Activated CD4-positive, alpha-beta T cell treated with anti-CD3 and anti-CD28 coated beads, Interleukin-2, amount 50 U/mL, for 24 hours (primary cell): ENCODE measurements around the gene MYRIP.

ENCODE experiments used
- DNase-seq, 2 donors: peaks; one replicate each; pipeline ENCODE4 v3.0.0-alpha.2; 2020; ENCODE audit warnings: low read depth in 1 of 2, low spot score in 1 of 2

Gene MYRIP

DNA sequence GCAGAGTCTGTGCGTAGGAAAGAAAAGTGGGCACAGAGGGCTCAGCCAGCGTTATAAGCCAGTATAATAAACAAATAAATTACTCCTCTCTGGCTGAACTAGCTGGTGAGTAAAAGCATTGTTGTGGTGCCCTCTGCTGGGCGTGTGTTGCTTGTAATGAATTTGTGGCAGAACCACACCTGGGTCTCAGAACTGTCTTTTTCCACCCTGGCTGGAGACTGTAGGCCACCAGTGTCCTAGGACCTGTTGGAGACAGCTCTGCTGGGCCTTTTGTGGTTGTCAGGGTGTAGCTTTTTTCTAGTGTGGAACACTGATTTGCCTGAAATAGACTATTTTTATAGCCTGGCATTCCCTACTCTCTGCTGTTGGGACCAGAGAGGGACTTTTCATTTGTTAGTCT is 369.6 kb downstream of the MYRIP start:
- DNase-seq = peak; percentile 26 to 30

DNA sequence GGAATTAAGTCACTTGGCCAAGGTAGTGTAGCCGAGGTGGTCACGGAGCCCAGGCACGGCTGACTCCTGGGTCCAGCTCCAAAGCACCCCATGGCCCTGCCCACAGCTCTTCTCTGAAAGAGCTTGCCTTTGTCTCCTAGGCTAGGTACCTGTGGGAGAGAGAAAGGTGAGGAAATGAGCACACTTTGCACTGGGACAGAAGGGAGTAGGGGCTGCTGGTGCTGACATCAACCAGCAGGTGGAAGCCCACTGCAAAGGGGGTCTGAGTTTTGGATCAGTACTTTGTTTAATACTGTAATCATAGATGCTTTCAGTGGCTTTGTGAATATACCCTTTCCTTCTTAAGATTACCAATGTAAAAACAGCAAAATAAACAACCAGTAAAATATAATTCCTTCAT is 371.8 kb downstream of the MYRIP start:
- DNase-seq = no peak

DNA sequence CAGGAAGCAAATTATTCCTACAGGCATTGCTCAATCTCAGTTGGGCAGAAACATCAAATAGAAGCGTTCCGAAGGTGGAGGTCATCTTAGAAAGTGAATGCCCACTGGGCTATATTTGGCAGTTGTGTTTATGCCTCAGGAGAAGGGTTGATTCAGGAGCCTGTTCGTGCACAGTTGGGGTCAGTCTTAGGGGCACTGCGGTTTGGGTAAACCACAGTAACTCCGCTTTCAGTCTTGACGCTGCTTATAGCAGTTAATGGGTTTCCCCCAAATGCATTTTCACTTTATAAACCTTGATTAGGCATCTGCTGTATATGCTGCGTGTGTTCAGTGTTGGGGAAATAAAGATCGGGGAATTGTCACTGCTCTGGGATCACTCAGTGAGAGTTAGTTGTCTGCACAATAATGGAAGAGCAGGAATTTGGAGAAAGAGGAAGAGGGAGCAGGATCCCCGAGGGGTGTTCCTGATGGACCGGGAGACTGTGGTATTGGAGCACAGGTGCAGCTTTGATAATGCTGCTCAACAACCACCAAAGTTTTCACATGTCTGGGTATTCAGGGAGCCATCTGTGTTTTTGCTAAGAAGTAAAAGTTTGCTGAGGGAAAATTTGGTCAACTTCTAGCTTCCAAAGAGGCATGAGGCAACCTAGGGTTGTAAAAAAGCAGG is 375.8 kb downstream of the MYRIP start:
- DNase-seq = no peak

DNA sequence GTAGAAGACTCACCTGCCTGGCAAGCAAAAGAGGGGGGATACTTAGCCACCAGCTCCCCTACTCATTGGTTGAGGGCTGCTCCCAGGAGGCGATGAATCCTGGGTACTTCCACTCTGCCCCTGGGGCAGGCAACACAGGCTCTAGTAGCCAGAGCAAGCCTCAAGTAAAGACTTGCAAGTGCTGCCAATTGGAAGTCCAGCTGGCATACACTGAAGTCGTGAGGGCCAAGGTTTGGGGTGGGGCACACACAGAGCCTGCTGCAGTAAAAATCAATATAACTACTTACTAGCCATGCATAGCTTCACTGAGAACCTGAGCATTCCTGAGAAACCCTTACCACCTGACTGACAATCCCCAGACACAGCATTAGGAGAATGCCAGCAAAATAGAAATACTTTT is 377.1 kb downstream of the MYRIP start:
- no peak for DNase-seq

DNA sequence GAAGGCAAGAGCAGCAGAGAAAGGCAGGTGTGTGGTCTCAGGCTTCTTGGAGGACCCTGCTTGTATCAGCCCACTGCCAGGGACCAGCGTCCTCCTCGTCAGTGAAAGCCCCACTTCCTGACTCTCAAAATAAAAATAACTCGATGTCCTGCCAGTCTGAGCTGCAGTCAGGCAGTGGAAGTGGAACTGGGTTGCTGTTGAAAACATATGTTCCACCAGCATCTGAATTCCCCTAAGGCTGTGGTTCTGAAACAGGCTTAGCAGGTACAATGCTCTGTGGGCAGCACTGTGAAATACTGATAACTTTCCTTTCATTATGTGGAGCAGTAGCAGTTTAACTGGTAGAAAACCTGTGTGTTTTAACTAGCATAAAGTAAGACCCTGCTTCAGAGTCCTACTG is 378.5 kb downstream of the MYRIP start:
- no peak for DNase-seq

DNA sequence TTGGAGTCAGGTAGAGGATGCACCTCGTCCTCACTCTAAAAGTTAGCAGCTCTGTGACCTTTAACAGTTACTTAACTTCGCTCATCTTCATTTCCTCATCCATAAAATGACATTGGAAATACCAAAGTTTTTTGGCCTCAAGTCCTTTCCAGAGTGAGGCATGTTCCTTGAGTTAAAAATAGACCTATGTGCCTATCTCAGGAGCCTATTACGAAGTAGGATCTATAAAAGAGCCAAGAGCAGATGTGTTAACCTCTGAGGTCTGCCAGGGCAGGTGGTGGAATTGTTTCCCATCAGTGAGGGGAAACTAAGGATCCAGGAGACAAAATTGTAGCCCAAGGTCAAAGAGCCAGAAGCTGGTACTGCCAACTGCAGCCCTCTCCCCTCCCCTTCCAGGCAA is 379.7 kb downstream of the MYRIP start:
- DNase-seq = no peak

DNA sequence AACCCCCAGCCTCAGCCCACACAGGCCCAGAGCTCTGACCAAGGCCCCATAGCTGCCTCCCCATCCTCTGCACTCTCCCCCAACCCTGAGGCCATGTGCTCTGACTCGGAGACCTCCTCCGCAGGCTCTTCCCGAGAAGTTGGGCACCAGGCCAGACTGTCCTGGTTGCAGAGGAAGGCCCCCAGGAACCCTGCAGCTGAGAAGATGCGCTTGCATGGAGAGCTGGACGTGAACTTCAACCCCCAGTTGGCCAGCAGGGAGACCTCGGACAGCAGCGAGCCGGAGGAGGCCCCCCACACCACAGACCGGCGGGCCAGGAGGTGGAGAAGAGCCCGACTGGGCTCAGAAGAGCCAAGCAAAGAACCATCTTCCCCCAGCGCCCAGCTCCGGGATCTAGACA is 380.6 kb downstream of the MYRIP start:
- DNase-seq = no peak

DNA sequence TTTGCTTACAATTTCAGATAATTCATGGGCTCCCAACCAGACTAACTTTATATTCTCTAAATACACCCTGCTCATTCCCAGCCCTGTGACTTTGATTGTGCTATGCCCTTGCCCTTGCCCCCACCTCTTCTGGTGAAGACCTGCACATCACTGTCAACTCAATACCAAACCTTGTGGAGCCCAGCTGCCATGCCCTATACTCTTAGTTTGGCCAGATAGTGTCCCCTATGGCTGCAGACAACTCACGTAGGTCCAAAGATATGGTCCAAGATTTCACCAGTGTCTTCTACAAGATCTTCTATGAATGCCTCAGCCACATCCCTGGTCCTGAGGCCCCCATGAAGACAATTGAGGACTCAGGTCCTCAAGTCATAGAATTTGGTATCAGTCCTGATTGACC is 381.8 kb downstream of the MYRIP start:
- no peak for DNase-seq

DNA sequence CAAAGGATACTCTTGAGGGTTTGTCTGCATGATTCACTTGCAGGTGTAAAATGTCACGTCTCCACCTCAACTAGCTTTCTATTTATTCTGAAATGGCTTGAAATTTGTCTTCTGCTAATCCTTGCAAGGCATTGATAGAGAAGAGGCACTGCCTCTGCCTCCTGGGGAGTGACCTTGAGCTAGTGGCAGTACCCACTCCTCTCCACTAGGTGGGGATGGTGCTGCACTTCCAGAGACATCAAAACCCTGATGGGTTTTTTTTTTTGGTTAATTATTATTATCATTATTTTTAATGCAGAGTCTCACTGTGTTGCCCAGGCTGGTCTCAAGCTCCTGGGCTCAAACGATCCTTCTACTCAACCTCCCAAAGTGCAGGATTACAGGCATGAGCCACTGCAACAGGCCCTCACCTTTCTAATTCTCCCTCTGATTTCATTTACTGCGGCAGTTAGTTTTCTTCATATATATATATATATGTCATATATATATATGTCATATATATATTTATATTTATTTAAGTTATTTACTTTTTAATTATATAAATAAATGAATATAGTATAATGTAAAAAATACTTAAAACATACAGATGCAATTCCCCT is 382.5 kb downstream of the MYRIP start:
- DNase-seq = peak; percentile 9 to 40

DNA sequence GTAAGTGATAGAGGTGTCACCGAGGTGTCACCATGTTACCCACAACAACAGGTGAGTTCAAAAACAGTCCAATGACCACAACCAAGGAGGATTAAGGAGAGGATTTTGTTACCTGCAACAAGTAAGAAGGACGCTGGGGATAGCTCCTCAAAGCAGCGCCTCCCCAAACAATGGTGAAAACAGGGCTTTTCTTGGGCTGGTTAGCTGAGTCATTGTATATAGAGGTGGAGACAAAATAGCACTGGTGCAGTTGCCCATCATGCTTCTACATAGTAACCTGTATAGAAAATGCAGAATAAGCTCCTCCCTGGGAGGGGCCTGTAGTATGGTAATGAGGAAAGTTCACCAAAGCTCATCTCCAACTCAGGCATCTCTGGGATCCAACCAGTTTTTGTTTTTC is 383.2 kb downstream of the MYRIP start:
- no peak for DNase-seq

DNA sequence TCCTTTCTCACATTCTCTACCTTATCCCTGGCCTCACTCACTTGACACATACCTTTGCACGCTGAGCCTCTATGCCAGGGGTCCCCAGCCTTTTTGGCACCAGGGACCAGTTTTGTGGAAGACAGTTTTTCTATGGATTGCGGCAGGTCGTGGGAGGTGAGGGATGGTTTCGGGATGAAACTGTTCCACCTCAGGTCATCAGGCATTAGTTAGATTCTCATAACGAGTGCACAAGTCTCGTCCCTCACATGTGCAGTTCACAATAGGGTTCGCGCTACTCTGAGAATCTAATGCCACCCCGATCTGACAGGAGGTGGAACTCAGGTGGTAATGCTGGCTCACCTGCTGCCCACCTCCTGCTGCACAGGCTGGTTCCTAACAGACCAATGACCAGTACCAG is 387.6 kb downstream of the MYRIP start:
- no peak for DNase-seq

DNA sequence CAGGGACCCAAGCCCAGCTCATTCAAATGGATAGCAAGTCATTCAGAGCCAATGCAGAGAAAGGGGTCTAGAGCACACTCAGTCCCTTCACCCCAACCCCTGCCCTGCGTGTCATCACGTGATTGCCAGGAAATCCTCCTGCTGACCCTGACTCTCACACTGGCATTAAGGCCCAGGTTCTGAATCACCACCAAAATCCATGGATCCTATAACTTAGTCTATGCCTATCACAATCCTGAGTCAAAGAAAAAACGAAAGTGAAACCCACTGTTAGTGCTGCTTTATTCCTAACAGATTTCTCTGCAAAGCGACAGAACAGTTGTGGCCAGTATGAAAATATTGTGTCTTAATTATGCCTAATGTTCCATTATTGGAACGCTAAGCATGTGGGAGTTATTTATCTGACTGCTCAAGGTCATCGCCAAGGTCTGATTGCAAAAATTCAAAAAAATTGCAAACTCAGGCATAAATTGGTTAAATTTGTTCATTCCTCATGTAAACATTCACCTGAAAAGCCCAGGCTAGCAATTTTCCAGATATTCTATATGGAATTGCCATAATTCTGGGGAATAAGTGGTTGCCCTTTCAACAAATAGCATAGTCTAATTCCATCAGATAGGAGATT is 391.4 kb downstream of the MYRIP start:
- no peak for DNase-seq

DNA sequence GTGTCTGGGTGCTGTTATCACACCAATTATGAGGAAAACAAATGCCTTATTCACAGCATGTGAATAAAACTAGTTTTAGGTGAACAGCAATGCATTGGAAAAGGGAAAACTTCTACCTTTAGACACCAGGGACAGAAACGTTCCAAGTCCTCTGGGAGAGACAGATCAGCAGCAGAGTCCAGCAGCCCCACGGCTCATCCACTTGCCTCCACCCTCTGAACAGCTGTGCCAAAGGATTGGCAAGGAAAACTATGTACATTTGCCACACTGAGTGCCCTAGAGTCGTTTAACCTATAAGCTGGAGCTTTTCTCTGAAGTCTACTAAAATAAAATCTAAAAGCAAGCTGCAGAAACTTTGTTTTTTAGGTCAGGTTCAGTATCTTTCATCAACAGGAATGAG is 392.4 kb downstream of the MYRIP start:
- no peak for DNase-seq

DNA sequence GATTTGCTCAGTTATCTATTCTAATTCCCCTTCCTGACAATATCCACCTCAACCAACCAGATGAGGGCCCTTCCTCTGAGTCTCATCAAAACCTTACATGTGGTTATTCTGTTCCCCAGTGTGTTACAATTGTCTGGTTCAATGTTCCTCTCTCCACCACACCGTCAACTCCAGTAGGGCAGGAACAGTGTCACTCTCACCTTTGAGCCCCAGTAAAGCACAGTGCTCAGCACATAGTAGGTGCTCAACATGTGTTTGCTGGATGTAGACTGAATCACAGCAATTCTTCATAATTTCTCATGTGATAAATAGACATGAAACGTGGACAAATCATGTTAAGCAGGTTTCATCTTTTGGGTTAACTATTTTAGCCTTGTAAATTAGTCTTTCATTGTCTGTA is 397.1 kb downstream of the MYRIP start:
- DNase-seq = no peak

DNA sequence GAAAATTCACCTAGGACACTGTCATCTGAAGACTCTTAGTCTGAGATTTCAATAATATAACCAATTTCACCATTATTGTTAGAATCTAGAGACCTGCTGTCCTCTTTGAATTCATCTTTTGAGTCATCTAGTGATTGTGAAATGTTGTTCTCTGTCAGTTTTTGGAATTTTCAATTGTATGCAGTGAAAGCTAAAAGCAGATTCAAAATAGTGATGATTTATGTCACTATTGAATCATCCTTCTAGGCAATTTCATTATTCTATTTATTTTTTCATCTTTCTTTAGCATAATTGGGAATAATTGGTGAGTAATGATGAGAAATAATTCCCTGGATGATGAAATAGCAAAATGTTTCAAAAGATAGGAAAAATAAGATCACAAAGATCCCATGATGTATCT is 398.4 kb downstream of the MYRIP start:
- DNase-seq = no peak

DNA sequence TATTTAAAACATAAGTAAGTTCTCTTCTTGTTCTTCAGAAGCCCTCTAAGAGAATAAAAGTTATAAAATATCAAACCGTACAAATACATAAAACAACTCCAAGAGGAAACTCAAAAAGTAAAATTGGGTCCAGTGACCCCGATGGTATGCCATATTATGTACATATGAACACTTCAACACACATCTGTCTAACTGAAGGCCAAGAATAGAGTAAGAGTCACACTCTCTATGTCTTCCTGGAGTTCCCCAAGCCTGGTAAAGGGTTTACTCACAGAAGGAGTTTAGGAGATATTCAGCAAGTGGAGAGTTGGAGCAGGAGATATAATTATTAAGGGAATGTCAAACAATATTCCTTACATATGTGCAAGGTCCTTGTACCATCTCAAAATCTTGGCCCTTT is 398.8 kb downstream of the MYRIP start:
- DNase-seq = no peak

DNA sequence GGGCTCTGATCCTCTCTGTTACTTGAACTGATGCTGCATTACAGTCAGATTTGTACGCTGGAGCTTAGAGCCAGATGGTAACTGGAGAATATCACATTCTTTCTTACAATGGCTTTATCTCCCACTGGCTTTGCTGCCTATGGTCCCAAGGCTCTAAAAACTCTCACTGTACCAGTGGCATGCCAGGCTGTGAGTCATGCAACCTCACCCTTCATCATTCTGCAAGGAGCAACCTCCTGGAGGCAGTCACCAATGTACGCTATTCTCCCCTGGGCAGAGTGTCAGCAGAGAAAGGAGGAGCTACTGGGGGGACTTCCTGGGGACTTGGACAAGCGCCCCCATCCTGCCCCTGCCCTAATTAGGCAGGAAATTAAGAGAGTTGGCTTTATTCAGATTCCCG is 402.2 kb downstream of the MYRIP start:
- no peak for DNase-seq

DNA sequence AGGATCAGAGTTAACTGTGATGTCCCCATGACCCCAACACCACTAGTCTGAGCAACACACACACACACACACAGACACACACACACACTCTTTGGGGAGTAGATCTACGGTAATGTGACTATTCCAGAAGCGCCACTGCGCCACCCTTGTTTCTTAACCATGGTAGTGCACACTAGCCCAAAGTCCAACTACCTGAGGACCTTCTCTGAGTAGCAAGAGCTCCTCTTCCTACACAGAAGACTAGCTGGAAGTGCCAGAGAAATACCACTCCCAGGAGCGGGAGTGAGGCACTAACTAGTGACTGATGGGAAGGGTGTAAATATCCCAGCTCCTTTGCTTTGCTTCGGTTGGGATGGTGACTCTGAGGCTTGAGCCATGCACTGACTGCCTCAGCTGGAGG is 404.1 kb downstream of the MYRIP start:
- DNase-seq = no peak

DNA sequence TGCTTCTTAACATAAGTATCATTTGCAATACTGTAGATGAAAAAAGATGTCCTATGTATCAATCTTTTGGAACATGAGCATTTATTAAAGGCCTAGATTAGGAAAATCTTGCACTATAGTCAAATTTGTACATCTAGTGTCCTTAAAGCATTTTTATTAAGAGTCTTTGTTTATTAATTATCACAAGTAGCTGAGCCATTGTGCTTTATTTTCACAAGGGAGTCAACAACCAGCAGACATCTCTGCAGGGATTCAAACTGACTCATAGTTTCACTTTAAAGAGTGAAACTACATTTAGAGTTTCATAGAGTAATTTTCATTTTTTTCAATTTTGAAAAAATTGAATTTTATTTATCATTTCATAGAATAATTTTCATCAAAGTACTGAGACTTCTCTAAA is 405.6 kb downstream of the MYRIP start:
- no peak for DNase-seq

DNA sequence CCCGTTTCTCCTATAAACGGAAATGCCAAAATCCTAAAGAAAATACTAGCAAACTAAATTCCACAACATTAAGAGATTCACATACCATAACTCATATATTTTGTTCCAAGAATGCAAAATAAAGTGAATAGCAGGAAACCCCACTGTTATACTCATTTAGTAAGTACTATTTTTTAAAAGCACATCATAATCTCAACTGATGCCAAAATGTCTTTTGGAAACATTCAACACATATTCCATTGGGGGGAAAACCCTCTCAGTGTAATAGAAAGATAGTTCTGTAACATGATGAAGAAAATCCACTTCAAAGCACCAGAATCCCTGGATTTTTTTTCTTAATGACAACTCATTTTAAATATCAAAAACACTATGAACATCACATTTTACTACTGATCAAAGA is 407.1 kb downstream of the MYRIP start:
- DNase-seq = no peak

DNA sequence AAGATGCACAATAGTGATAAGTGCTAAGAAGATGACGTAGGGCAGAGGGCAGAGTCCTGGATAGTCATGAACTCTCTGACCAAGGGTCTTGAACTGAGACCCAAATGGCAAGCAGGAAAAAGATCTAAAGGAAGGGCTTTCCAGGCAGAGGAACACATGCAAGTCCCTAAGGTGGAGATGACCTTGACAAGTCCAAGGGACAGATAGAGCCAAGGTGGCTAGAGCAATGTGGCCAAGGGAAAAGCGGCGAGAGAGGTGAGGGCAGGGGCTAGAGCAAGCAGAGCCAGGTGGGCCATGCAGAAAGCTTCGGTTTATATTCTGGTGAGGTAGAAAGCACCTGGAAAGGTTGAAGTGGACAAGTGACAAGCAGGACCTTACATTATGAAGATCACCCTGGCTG is 414.4 kb downstream of the MYRIP start:
- DNase-seq = no peak

DNA sequence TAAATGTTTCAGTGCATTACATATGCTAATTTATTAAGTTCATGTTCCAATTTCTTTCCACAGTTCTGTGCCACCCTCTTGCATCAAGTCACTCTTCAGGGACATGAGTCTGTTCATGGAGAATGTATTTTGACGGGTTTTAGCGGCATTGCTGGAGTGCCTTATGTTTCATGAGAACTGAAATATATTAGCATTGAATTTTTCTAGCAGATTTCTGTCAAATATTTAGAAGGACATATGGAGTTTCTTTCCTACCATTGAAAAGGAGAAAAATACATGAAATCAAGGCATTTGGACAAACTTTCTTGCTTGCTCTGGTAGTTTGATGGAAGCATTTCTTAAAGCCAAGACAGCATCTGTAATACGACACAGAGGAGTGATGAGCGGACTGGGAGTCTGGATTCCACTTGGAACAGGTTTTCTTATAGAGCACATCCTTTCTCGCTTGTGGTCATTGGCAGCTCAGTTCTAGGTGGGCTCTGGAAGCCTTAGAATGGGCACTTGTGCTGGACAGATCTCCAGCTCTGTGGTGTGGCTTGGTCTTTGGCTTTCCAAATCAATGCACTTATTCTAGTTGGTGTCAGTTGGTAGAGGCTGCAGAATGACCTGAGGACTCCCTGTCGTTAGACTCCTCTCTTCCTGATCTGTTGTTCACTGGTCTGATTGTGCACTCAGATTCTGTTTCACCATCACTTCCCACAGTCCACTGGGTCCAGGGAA is 415.5 kb downstream of the MYRIP start:
- DNase-seq = no peak
